K562 (cell line): ENCODE results near the gene APOO. TPM values are rescaled to one million over a fixed set of nuclear protein-coding genes. Genes with fewer than 3 reads are reported as not detected.

ENCODE experiments used
- ARID1B ChIP-seq: fragments of 450-650 bp; IDR thresholded peaks from 2 replicates; pipeline ENCODE4 v1.6.1; 2016; ENCODE audit warnings: antibody characterized with exemption, mild to moderate bottlenecking, inconsistent platforms
- JUND ChIP-seq, 2 experiments: IDR thresholded peaks; 2 replicates in 1 of 2; 3 replicates in 1 of 2; pipeline ENCODE4 v1.6.1; 2011; ENCODE audit warnings: borderline replicate concordance in 2 of 2, low read depth in 2 of 2, low read length in 2 of 2, improper control_type of control experiment in 1 of 2, missing biosample characterization in 1 of 2, missing genetic modification characterization in 1 of 2, missing genetic modification reagents in 1 of 2
- KHSRP ChIP-seq: fragments of 450-650 bp; IDR thresholded peaks from 2 replicates; pipeline ENCODE4 v1.6.1; 2017
- MAZ ChIP-seq, 2 experiments: fragments of 450-650 bp in 1 of 2; sonication (generic) in 1 of 2; formaldehyde crosslinking; IDR thresholded peaks in 1 of 2; conservative IDR thresholded peaks in 1 of 2; 2 replicates each; pipeline versions ENCODE4 v1.4.0 to v1.5.0; 2020; ENCODE audit warnings: mild to moderate bottlenecking in 1 of 2, missing genetic modification reagents in 1 of 2
- MCM5 ChIP-seq: fragments of 450-650 bp; IDR thresholded peaks from 2 replicates; pipeline ENCODE4 v1.6.1; 2016; ENCODE audit warnings: low read depth
- MYNN ChIP-seq, 2 experiments: sonication (generic); formaldehyde crosslinking in 1 of 2; IDR thresholded peaks; 2 replicates each; pipeline versions ENCODE4 v1.5.0 to v1.6.1; 2016 to 2020; ENCODE audit warnings: antibody characterized with exemption in 1 of 2, missing genetic modification reagents in 1 of 2
- POLR2H ChIP-seq: IDR thresholded peaks from 2 replicates; pipeline ENCODE4 v1.6.1; 2016; ENCODE audit warnings: missing genetic modification characterization, low read depth, mild to moderate bottlenecking, control low read depth, missing compliant biosample characterization, moderate library complexity
- SMARCA4 ChIP-seq: fragments of 450-650 bp; IDR thresholded peaks from 2 replicates; pipeline ENCODE4 v1.6.1; 2016
- SNIP1 ChIP-seq: fragments of 450-650 bp; IDR thresholded peaks from 2 replicates; pipeline ENCODE4 v1.7.1; 2017; ENCODE audit warnings: low read depth, mild to moderate bottlenecking
- SP1 ChIP-seq: sonication (generic); formaldehyde crosslinking; IDR thresholded peaks from 2 replicates; pipeline ENCODE4 v1.8.1; 2022; ENCODE audit warnings: mild to moderate bottlenecking, missing genetic modification reagents
- SRSF7 ChIP-seq: fragments of 200-400 bp; formaldehyde crosslinking; optimal IDR thresholded peaks from 2 replicates; pipeline ENCODE3; 2017; ENCODE audit warnings: mild to moderate bottlenecking, low read depth, low read length
- SRSF9 ChIP-seq: fragments of 200-400 bp; formaldehyde crosslinking; IDR thresholded peaks from 2 replicates; pipeline ENCODE4 v1.6.1; 2017; ENCODE audit warnings: low read depth, low read length, borderline replicate concordance
- ZBTB8A ChIP-seq: fragments of 450-650 bp; IDR thresholded peaks from 2 replicates; pipeline ENCODE4 v1.6.1; 2018; ENCODE audit warnings: mild to moderate bottlenecking, moderate library complexity; ENCODE audit not compliant: partially characterized antibody
- ZNF134 ChIP-seq: fragments of 250-450 bp; sonication (Bioruptor Pico); conservative IDR thresholded peaks from 2 replicates; pipeline ENCODE4 v1.4.0; 2020
- ZNF395 ChIP-seq: fragments of 200-800 bp; sonication (Bioruptor generic); IDR thresholded peaks from 2 replicates; pipeline ENCODE4 v1.6.1; 2017; ENCODE audit warnings: missing genetic modification characterization, missing compliant biosample characterization
- ZNF589 ChIP-seq: fragments of 200-800 bp; sonication (Bioruptor generic); IDR thresholded peaks from 2 replicates; pipeline ENCODE4 v1.6.1; 2016; ENCODE audit warnings: low read depth, missing genetic modification characterization, missing compliant biosample characterization
- ZSCAN29 ChIP-seq: fragments of 450-650 bp; IDR thresholded peaks from 2 replicates; pipeline ENCODE4 v1.6.1; 2017
- polyA plus RNA-seq, 8 experiments: library from polyadenylated mRNA; depleted of rRNA in 4 of 8; stranded (reverse) in 5 of 8; unstranded in 3 of 8; fragments of >200 nt; fragmentation: Nextera tagmentation in 2 of 8; fragmentation: Illumina TruSeq in 1 of 8; extraction: Ambion mirVana in 2 of 8; extraction: Trizol in 1 of 8; gene quantifications; 2 replicates each; pipeline versions ENCODE4 v1.2.1 to v1.2.3, GENCODE V29; 2011 to 2014; ENCODE audit warnings: inconsistent platforms in 1 of 8, missing spikeins in 1 of 8
- total RNA-seq, 7 experiments: library from RNA; depleted of rRNA in 6 of 7; stranded (reverse); fragments of >200 nt in 6 of 7; fragmentation: Illumina TruSeq in 2 of 7; extraction: Trizol in 2 of 7; gene quantifications; 2 replicates each; pipeline versions ENCODE4 v1.2.1 to v1.2.3, GENCODE V29; 2011 to 2021; ENCODE audit warnings: low replicate concordance in 1 of 7
- TF ChIP-seq, protein P1 (sequence below): fragments of 200-400 bp; formaldehyde crosslinking; IDR thresholded peaks from 2 replicates; pipeline ENCODE4 v1.6.1; 2017; ENCODE audit warnings: mild to moderate bottlenecking, low read depth, low read length, moderate library complexity

Gene APOO
- total and polyA plus RNA-seq, 9 of the 15 experiments (the other 6 are each of a cell fraction or from before 2014, with no cell fraction given), result 37.3 to 76.4 (median 60.8) TPM

- TF ChIP-seq ZNF395 (CRISPR knock-in tag) (peak; percentile 49; the same call in 1 of the 2 replicates), ZBTB8A (no peak), SP1 (no peak), ZNF134 (CRISPR knock-in tag) (no peak), MAZ (CRISPR knock-in tag; conservative IDR thresholded peaks at IDR 0.05 in 1 of 2, IDR thresholded peaks at IDR 0.05 in 1 of 2) (peak in 1 of 2 experiments; percentile 12; a peak in 1 of 4 replicates), SRSF9 (no peak), ZNF589 (CRISPR knock-in tag) (0 out of 2 replicates have a peak, but pooled peaks have one; percentile 42), SRSF7 (no peak), SNIP1 (no peak), ZSCAN29 (no peak), JUND (IDR thresholded peaks at IDR 0.05; ENCODE audit: borderline replicate concordance, low read depth, low read length) (peak; percentile 18; the same call in 1 of the 2 replicates), JUND (tag; IDR thresholded peaks at IDR 0.05; ENCODE audit: borderline replicate concordance, low read depth, low read length) (no peak), MYNN (IDR thresholded peaks at IDR 0.05) (no peak), MYNN (CRISPR knock-in tag; IDR thresholded peaks at IDR 0.05) (no peak), POLR2H (tag) (peak; percentile 51; the same call in 1 of the 2 replicates), KHSRP (no peak), SMARCA4 (no peak), MCM5 (no peak), ARID1B (peak; percentile 32; the same call in 1 of the 2 replicates)
- TF ChIP-seq, protein P1, sequence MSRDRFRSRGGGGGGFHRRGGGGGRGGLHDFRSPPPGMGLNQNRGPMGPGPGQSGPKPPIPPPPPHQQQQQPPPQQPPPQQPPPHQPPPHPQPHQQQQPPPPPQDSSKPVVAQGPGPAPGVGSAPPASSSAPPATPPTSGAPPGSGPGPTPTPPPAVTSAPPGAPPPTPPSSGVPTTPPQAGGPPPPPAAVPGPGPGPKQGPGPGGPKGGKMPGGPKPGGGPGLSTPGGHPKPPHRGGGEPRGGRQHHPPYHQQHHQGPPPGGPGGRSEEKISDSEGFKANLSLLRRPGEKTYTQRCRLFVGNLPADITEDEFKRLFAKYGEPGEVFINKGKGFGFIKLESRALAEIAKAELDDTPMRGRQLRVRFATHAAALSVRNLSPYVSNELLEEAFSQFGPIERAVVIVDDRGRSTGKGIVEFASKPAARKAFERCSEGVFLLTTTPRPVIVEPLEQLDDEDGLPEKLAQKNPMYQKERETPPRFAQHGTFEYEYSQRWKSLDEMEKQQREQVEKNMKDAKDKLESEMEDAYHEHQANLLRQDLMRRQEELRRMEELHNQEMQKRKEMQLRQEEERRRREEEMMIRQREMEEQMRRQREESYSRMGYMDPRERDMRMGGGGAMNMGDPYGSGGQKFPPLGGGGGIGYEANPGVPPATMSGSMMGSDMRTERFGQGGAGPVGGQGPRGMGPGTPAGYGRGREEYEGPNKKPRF, result no peak
These were observed 45.5 kb upstream of the APOO start (continued) for GRCh38 chrX:23952984-23953907.
